Panc1 (cell line): ENCODE measurements around the gene SSH3. TPM values are rescaled to one million over a fixed set of nuclear protein-coding genes. Genes with fewer than 3 reads are reported as not detected.

ENCODE experiments used
- ATAC-seq: fragments of 200-7000 bp; cut with Tn5 transposase; 2 replicates; pipeline ENCODE4 v1.9.1; 2020; ENCODE audit warnings: mild to moderate bottlenecking, moderate library complexity
- BruUV-seq: library from RNA; stranded (reverse); fragments of 400-500 nt; replicated peaks from 2 replicates; lab custom pipeline; 2021; lab: Mats Ljungman, UMichigan
- CTCF ChIA-PET: fragments of 300-600 bp; sonication (Branson Sonifier 250); formaldehyde crosslinking; loops from one replicate; lab custom pipeline; 2022; ENCODE audit warnings: antibody characterized with exemption; lab: Charles Lee
- POLR2A ChIA-PET: fragments of 300-600 bp; sonication (Branson Sonifier 250); formaldehyde crosslinking; loops from one replicate; lab custom pipeline; 2022; ENCODE audit warnings: antibody characterized with exemption; lab: Charles Lee
- DNase-seq: peaks from one replicate; pipeline ENCODE4 v3.0.0-alpha.2; 2010; ENCODE audit warnings: low read depth, low spot score
- H3K27ac ChIP-seq: 2 replicates; pipeline ENCODE4 v1.5.1; 2011; ENCODE audit warnings: mild to moderate bottlenecking, low read length, inconsistent platforms
- H3K27me3 ChIP-seq: fragments of 200-500 bp; sonication (Bioruptor generic); 2 replicates; pipeline ENCODE4 v1.6.0; 2014; ENCODE audit warnings: low read length, inconsistent platforms; ENCODE audit not compliant: control insufficient read depth, insufficient read depth
- H3K36me3 ChIP-seq: fragments of 200-500 bp; sonication (Bioruptor generic); 2 replicates; pipeline ENCODE4 v1.5.1; 2014; ENCODE audit warnings: inconsistent platforms, mild to moderate bottlenecking, low read length, moderate library complexity; ENCODE audit not compliant: control insufficient read depth, insufficient read depth
- H3K4me1 ChIP-seq: 2 replicates; pipeline ENCODE4 v1.5.1; 2011; ENCODE audit warnings: inconsistent platforms, mild to moderate bottlenecking, low read length, moderate library complexity; ENCODE audit not compliant: control insufficient read depth, insufficient read depth
- H3K4me3 ChIP-seq, 2 experiments: 2 replicates each; pipeline ENCODE4 v1.5.1; 2011 to 2012; ENCODE audit warnings: low read depth in 2 of 2, low read length in 2 of 2, mild to moderate bottlenecking in 2 of 2, inconsistent platforms in 1 of 2, moderate library complexity in 1 of 2
- H3K9me3 ChIP-seq: fragments of 200-500 bp; sonication (Bioruptor generic); 2 replicates; pipeline ENCODE4 v1.5.1; 2014; ENCODE audit warnings: low read depth, mild to moderate bottlenecking, inconsistent platforms, low read length, moderate library complexity; ENCODE audit not compliant: control insufficient read depth, insufficient read depth
- CTCF ChIP-seq: fragments of 450-650 bp; IDR thresholded peaks from 2 replicates; pipeline ENCODE4 v1.5.1; 2017; ENCODE audit warnings: mild to moderate bottlenecking
- POLR2AphosphoS5 ChIP-seq: IDR thresholded peaks from 2 replicates; pipeline ENCODE4 v1.6.1; 2012; ENCODE audit warnings: mild to moderate bottlenecking, low read depth, low read length, moderate library complexity
- REST ChIP-seq, 2 experiments: IDR thresholded peaks; 2 replicates each; pipeline ENCODE4 v1.6.1; 2011 to 2012; ENCODE audit warnings: low read depth in 2 of 2, control low read depth in 1 of 2, low read length in 1 of 2, mild to moderate bottlenecking in 1 of 2, moderate library complexity in 1 of 2; ENCODE audit not compliant: insufficient read depth in 1 of 2
- SIN3A ChIP-seq: IDR thresholded peaks from 2 replicates; pipeline ENCODE4 v1.6.1; 2012; ENCODE audit warnings: low read depth, mild to moderate bottlenecking, low read length, moderate library complexity, borderline replicate concordance; ENCODE audit not compliant: insufficient read depth
- TCF7L2 ChIP-seq: IDR thresholded peaks from 2 replicates; pipeline ENCODE4 v1.6.1; 2011; ENCODE audit warnings: mild to moderate bottlenecking, low read depth, low read length, inconsistent platforms
- in situ Hi-C: cut with HindIII; loops from 2 replicates; pipeline ENCODE4 v1.10.0; 2016; ENCODE audit warnings: low sequenced_read_pairs, low pct_unique_long_range_greater_than_20kb
- intact Hi-C: fragments of 100-400 bp; cut with micrococcal nuclease; formaldehyde crosslinking; loops from one replicate; pipeline ENCODE4 v1.10.0; 2022; ENCODE audit not compliant: unreplicated experiment
- total RNA-seq: library from RNA; stranded (reverse); gene quantifications from one replicate; pipeline ENCODE4 v1.2.1, GENCODE V29; 2021; ENCODE audit not compliant: unreplicated experiment

SSH3 gene
- total RNA-seq, 1 experiment from 2014 or later, result 79.8 TPM

- no peak for TF ChIP-seq TCF7L2
- CTCF ChIA-PET, result interaction anchor here (0.6 kb wide), 1 partner anchor 45 kb away, joined by 6 read pairs; no protein-coding TSS in a partner anchor
- POLR2A ChIA-PET, result no interaction called here
- Histone ChIP-seq H3K36me3 (no peaks in the 10 kb centered on the region; the same call in 1 of the 2 replicates), H3K27ac (no peak overlapping the region), H3K9me3 (no peaks in the 10 kb centered on the region), H3K4me1 (peaks cover 48% of the 10 kb centered on the region), H3K27me3 (no peaks in the 10 kb centered on the region), H3K4me3 (no peak overlapping the region)
- intact Hi-C loops, result no loop called here
- BruUV-seq, result no TSS peak
- ATAC-seq (no peak), DNase-seq (no peak)
- in situ Hi-C loops, result no loop called here
Measured at GRCh38 chr11:67271541-67272284, 31.6 kb upstream of the SSH3 start.

GRCh38 chr11:67272327-67273259 lies 30.7 kb upstream of the SSH3 start:
- intact Hi-C loops (no loop called here), in situ Hi-C loops (no loop called here)
- no TSS peak for BruUV-seq
- no peak for DNase-seq
- Histone ChIP-seq H3K4me1 (peaks cover 55% of the 10 kb centered on the region), H3K27me3 (no peaks in the 10 kb centered on the region), H3K36me3 (no peaks in the 10 kb centered on the region), H3K4me3 (no peak overlapping the region), H3K27ac (no peak overlapping the region), H3K9me3 (no peaks in the 10 kb centered on the region)
- ATAC-seq, result no peak
- ChIA-PET CTCF (interaction anchor here (0.6 kb wide), 2 partner anchors 30 to 44 kb away, joined by 3 to 6 read pairs; no protein-coding TSS in a partner anchor), POLR2A (no interaction called here)
- TF ChIP-seq REST (IDR thresholded peaks at IDR 0.05; ENCODE audit: insufficient read depth in 1 of 2, low read depth in 2 of 2, low read length in 1 of 2) (no peak), TCF7L2 (no peak), SIN3A (no peak), POLR2AphosphoS5 (no peak), CTCF (no peak)
